ENCODE data around the gene TPD52L1.

Gene TPD52L1

GRCh38 chr6:125246566-125246965 is 93.0 kb downstream of the TPD52L1 start:
- no peak for DNase-seq

DNA sequence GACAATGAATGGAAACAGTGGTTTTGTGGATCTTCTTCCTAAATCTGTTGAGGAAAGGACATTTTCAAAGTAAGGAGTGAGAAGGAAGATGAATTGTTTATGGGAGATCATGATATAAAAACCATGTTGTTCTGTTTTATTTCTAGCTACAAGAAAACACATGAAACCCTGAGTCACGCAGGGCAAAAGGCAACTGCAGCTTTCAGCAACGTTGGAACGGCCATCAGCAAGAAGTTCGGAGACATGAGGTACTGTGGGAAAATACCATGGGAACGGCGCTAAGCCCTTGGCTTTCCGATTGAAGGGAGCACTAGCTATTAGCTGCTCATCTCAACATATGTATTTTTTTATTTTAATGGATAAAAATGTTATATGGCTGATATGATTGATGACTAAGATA is 94.6 kb downstream of the TPD52L1 start:
- DNase-seq: no peak

- no peak for DNase-seq
Measured at GRCh38 chr6:125250511-125250910, 96.9 kb downstream of the TPD52L1 start.

DNA sequence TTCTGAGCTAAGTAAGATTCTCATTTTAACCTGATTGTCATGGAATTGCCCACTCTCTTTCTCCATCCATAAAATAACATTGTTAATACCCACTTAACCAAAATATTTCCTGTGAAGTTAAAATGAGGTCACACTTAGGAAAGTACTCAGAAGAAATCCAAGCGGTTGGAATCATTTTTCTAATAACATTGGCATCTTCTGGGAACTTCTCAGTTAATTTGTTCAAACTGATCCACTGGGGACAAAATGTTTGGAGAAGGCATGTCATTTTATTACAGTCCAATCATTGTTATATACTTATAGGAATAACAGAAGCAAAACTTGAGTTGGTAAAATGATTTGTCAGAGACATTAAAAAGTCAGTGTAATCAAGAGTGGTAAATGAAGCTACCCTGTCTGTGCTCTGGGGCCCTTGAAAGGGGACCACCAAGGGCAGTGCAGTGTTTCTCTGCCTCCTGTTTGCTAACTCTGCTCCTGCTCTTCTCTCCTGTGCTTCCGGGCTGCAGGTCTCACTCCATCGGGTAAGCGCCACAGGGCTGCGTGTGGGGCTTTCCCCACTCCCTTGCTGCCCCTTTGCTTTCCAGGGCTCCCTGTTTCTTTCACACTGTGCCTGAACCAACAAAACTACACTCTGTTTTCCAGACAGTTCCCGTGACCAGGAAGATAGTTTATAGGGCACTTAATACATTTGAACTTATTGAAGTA is 98.1 kb downstream of the TPD52L1 start:
- no peak for DNase-seq

DNA sequence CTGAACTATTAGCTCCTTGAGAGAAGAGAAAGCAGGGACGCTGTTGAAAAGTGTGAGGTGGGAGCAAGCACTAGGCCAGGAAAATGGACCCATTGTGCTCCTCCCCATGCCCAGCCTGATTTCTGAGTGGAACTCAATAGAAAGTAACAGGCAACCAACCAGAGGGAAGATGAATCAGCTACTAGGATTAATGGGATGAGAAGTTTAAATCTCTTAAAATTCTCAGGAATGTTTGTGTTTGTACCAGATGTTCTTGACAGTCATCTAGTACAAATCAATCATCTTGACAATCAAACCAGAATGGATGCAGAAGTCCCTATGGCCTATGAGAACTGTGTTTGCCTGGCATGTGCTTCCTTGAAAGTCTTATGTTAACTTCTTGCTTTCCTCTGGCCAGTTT is 99.3 kb downstream of the TPD52L1 start:
- no peak for DNase-seq

- no peak for DNase-seq
Measured at GRCh38 chr6:125253881-125254280, 100.3 kb downstream of the TPD52L1 start.

GRCh38 chr6:125254321-125254720 is 100.7 kb downstream of the TPD52L1 start:
- no peak for DNase-seq

GRCh38 chr6:125255201-125255600 is 101.6 kb downstream of the TPD52L1 start:
- DNase-seq: no peak

DNA sequence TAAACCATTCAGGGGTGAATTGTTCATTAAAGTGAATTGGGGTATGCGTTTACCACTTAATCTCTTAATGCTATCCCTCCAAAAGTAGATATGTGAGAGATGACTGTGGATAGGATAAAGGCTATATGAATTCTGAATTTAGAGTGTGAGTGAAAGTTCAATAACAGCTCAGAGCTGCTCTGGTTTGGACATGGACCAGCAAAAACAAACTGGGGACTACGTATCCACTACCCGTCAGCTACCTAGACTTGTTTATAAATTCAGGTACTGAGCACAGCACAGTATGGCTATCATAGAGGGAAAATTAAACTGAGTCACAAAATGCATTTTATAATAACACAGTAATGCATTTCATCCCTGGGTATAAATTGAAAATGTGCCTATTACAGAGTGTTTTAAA is 103.8 kb downstream of the TPD52L1 start:
- DNase-seq: no peak

- no peak for DNase-seq
Measured at GRCh38 chr6:125258651-125259353, 105.2 kb downstream of the TPD52L1 start.

- no peak for DNase-seq
Measured at GRCh38 chr6:125259354-125259736, 105.8 kb downstream of the TPD52L1 start.

GRCh38 chr6:125262016-125263013 is 108.7 kb downstream of the TPD52L1 start:
- no peak for DNase-seq

GRCh38 chr6:125264476-125264875 is 110.9 kb downstream of the TPD52L1 start:
- no peak for DNase-seq

DNA sequence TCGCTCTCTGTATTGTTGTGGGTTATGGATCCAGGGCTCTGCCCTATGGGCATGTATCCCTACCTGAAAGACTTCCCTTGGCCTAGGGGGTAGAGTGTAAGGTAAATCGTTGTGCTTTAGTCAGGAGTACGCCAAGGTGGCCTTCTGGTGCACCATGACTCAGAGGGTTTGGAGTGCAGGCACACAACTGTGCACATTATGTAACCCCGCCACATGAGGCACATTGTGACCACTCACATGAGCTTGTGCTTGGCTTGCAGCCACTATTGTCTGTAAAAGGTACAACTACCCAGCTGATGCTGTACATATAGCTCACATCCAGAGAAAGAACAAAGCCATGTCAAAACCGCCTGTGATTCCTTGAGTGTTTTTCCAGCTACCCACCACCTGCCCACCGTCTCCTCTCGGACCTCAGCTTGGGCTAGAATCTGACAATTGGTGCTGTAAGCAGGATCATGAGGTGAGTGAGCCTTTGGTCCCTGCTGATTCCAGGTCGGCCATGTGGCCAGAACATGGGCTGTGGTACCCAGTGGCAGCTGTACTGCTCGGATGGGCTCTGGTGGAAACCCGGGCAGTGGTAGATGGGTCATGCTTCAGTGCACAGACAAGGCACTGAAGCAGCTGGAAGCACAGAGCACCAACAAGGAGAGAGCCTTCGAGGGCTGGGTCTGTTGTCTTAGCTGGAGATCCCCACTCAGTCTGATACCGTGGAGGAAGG is 114.4 kb downstream of the TPD52L1 start:
- DNase-seq: no peak

GRCh38 chr6:125268765-125269164 is 115.2 kb downstream of the TPD52L1 start:
- DNase-seq: no peak

GRCh38 chr6:125269328-125269985 is 115.9 kb downstream of the TPD52L1 start:
- DNase-seq: no peak

DNA sequence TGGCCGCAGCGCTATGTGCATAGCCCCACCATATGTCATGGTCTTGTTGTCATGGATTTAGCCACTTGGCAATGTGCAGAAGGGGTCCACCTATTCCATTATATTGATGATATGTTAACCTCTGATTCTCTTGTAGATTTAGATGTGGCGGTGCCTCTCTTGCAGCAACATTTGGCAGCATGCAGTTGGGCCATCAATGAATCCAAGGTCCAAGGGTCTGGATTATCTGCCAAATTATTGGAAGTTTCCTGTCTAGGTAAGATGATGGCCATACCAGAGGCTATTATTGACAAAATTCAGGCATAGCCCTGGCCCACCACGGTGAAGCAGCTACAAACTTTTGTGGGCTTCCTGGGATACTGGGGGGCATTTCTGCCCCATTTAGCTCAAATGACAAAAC is 116.8 kb downstream of the TPD52L1 start:
- no peak for DNase-seq

DNA sequence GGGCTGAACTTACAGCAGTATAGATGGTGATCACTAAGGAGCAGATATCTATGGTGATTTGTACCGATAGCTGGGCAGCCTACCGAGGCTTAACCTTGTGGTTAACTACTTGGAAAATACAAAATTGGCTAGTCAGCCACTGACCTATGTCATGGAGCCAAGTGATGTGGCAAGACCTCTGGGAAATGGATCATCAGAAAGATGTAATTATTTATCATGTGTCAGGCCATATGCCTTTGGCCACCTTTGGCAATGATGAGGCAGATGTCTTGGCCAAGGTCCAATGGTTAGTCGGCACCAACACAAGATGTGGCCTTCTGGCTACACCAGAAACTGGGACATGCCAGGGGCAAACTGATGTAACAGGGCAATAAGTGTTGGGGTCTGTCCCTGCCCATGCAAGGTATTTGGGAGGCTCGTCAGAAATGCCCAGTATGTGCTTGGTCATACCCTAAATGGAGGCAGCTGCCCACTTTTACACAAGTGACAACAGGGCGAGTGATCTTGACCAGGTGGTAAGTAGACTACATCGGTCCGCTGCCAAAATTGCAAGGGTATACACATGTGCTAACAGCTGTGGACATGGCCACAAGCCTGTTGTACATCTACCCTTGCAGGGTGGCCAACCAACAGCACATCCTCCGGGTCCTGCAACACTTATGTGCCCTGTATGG is 118.0 kb downstream of the TPD52L1 start:
- DNase-seq: no peak

- no peak for DNase-seq
Measured at GRCh38 chr6:125273251-125273650, 119.7 kb downstream of the TPD52L1 start.

DNA sequence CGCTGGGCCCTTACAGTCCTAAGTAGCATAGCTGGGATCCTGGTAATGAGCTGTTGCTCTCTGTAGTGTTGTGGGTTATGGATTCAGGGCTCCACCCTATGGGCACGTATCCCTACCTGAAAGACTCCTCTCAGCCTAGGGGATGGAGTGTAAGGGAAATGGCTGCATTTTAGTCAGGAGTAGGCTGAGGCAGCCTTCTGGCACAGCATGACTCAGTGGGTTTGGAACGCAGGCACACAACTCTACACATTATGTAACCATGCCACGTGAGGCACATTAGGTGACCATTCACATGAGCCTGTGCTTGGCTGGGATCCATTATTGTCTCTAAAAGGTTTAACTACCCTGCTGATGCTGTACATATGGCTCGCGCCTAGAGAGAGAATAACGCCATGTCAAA is 120.4 kb downstream of the TPD52L1 start:
- DNase-seq: no peak

GRCh38 chr6:125274935-125275334 is 121.4 kb downstream of the TPD52L1 start:
- no peak for DNase-seq

DNA sequence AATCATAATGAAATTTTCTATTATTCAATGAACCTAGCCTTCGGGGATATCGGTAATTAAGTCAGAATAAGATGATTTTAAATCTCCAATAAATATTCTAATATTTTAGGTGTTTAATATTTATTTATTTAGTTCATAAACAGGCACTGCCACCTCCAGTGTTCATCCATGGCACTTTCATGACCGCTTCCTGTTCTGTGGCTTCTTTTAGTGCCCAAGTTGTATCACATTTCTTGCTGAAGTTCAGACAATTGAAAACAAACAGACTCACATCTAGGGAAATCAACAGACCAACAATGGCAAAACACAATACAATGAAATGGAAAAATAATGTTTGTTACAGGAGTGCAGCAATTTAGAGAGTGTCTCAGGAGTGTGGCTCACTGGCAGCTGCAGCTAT is 122.2 kb downstream of the TPD52L1 start:
- DNase-seq: no peak

Measured in DMS79 (cell line).